RCC 7860 (cell line): ENCODE measurements around the gene ATP8B3.

Experiments used
- DNase-seq: peaks from one replicate; pipeline ENCODE4 v3.0.0-alpha.2; 2015; ENCODE audit warnings: low spot score
- FAIRE-seq: peaks from 2 replicates; lab custom pipeline; 2012; peaks lifted over from hg19 to GRCh38; lab: Jason Lieb, UNC

The ATP8B3 gene, protein sequence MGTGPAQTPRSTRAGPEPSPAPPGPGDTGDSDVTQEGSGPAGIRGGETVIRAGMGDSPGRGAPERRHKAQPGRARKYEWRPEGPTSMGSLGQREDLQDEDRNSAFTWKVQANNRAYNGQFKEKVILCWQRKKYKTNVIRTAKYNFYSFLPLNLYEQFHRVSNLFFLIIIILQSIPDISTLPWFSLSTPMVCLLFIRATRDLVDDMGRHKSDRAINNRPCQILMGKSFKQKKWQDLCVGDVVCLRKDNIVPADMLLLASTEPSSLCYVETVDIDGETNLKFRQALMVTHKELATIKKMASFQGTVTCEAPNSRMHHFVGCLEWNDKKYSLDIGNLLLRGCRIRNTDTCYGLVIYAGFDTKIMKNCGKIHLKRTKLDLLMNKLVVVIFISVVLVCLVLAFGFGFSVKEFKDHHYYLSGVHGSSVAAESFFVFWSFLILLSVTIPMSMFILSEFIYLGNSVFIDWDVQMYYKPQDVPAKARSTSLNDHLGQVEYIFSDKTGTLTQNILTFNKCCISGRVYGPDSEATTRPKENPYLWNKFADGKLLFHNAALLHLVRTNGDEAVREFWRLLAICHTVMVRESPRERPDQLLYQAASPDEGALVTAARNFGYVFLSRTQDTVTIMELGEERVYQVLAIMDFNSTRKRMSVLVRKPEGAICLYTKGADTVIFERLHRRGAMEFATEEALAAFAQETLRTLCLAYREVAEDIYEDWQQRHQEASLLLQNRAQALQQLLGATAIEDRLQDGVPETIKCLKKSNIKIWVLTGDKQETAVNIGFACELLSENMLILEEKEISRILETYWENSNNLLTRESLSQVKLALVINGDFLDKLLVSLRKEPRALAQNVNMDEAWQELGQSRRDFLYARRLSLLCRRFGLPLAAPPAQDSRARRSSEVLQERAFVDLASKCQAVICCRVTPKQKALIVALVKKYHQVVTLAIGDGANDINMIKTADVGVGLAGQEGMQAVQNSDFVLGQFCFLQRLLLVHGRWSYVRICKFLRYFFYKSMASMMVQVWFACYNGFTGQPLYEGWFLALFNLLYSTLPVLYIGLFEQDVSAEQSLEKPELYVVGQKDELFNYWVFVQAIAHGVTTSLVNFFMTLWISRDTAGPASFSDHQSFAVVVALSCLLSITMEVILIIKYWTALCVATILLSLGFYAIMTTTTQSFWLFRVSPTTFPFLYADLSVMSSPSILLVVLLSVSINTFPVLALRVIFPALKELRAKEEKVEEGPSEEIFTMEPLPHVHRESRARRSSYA (N-terminal part only)

GRCh38 chr19:1811942-1812425 lies at the start of gene ATP8B3:
ATP8B3 (minus strand) TSS chr19:1812276; CDS start chr19:1811736, 540 bp downstream.
- FAIRE-seq: no peak

GRCh38 chr19:1861599-1862031 lies 49.5 kb upstream of the ATP8B3 start:
- no peak for FAIRE-seq
- DNase-seq: no peak

More at GRCh38 chr19:1811942-1812425, at the start of gene ATP8B3:
- DNase-seq: no peak

DNA sequence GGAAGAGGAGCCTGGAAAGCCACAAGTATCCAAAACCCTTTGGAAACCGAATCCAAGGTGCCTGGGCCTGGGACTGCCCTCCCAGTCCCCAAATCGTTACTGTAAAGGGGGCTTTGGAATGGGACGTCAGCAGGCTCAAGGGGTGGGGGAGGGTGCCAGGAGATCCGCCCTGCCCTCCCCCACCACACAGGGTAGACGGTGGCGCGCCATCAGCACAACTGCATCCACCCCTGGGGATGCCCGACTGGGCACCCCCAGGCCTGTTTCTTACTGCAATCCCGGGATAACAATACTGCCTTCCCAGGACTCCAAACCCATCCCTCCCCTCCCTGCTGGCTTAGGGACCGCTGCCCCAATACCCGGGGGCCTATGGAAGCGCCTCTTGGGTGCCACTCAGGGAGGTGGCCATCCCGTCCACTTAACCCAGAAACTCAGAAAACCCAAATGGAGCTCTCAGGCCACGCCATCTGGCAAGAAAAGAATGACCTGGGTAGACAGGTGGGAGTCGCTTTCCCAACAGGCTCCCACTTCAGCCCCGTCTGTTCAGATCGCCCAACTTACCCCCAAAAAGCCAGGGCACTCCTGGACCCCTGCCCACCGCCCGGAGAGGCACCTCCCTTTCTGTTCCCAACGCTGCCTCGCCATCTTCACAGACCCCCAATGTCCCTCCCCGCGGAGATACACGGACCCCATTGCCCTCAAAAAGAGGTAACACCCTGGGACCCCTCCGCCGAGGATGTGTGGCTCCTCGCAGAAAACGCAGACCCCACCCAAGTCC lies 48.9 kb upstream of the ATP8B3 start:
- no peak for DNase-seq
- FAIRE-seq: no peak

GRCh38 chr19:1860042-1860775 lies 48.1 kb upstream of the ATP8B3 start:
- FAIRE-seq (no peak), DNase-seq (peak; percentile 46)

DNA sequence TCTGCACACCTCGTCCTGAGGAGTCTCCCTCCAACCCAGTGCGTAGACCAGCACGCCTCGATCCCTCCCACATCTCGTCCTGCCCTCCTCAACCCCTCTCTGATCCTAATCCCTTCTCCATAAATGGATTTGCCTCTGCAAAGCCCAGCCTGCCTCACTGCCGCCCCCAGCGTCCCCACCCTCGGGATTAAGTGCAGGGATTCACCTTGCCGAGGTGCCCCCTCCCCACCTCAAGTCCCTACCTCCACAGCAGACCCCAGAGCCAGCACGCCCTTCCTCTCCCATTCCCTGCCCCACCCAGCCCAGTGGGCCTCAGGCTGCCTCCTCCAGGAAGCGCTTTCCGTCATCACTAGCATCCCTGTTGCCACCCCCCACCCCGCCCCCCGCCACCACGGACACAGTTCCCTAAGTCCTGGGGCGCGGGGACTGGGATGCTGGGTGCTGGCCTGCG lies 47.3 kb upstream of the ATP8B3 start:
- FAIRE-seq (no peak), DNase-seq (no peak)

- DNase-seq: no peak
- FAIRE-seq: no peak
Measured at GRCh38 chr19:1858412-1859081, 46.5 kb upstream of the ATP8B3 start.

DNA sequence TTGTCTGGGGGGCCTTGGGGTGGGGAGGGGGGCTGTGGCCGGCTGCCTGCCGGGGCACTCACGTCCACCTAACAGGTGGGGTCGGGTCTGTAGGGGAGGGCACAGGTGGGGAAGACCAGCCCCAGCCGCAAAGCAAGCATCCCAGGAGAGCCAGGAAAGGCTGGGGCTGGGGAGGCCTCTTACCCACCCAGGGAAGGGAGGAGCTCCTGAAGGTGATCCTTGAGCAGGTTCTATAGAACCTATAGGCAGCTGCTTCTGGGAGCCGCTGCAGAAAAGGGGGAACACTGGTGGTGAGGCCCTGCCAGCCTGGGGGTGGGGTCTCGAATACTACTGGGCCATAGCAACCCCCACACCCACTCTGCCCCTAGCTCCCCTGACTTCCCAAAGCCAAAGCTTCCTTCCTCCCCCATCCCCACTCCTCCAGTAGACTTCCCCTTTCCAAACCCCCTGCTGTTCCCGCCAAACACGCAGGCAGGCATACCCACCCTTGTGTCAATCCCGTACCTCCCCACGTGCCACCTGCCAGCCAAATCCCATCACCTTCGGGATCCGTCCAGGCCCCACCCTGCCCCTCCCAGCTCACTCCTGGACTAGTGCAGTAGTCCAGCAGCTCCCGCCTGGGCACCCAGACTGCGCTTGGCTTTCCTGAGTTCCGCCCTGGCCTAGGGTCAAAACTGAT lies 45.7 kb upstream of the ATP8B3 start:
- no peak for DNase-seq

DNA sequence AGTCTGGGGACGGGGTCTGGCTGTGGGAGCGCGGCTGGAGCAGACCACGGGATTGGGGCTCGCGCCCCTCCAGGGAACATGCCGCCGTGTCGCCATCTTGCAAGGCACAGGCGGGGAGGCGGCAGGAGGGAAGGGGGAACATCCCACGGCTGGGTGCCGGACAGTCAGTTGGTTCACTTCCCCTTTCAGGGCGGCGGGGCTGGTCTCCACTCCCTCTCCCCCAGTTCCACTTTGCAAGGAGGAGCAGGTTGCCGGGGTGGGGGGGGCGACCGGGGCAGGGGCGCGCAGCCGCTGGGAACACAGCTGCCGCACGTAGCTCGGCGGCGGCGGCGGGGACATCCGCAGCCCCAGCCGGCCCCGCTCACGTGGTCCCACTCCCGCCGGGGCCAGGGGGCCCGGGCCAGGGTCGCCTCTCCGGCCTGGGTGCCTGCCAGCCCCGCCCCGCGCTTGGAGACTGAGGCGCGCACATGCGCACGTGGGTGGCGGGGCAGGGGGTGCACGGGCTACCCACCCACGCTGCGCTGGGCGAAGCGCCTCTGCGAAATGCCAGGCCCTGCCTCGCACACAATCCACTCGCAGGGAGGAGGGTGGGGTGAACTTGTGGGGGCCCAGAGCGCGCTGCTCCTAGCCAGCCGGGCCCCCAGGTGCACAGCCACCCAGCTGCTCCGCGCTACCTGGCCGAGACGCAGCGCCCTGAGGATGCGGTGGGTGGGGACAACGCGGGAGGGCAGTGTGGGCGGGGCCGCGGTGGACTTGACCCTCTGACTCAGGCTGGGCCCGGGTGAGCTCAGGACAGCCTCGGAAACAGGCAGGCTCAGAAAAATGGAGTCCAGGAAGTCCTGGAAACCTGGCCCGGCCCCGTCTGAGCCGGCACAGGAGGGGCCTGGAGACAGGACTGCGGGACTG lies 44.9 kb upstream of the ATP8B3 start:
- peak; percentile 77 for DNase-seq
- peak; percentile 74 for FAIRE-seq

More for the DNA sequence above, 45.7 kb upstream of the ATP8B3 start:
- no peak for FAIRE-seq

- DNase-seq (no peak), FAIRE-seq (no peak)
Measured at GRCh38 chr19:1856345-1856697, 44.2 kb upstream of the ATP8B3 start.

DNA sequence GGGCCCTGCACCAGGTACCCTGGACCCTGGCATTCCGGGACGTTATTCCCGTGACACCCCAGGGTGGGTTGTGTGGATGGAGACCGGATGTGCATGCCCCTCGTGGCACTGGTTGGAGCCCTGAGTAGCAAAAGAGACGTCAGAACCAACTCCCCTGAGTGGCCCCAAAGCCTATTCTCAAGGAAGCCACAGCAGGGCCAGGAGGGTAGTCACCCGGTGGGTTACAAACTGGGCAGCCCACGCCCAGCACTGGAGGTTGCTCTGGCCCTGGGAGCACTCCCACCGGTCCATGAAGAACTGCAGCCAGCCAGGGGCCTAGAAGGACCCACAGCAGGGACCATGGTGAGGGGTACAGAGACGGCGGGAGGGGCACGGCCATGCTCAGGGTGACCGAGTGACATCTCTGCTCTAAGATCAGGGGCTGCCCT lies 43.8 kb upstream of the ATP8B3 start:
- FAIRE-seq: no peak
- DNase-seq: no peak

- DNase-seq (peak; percentile 53), FAIRE-seq (no peak)
Measured at GRCh38 chr19:1855040-1855827, 43.2 kb upstream of the ATP8B3 start.

DNA sequence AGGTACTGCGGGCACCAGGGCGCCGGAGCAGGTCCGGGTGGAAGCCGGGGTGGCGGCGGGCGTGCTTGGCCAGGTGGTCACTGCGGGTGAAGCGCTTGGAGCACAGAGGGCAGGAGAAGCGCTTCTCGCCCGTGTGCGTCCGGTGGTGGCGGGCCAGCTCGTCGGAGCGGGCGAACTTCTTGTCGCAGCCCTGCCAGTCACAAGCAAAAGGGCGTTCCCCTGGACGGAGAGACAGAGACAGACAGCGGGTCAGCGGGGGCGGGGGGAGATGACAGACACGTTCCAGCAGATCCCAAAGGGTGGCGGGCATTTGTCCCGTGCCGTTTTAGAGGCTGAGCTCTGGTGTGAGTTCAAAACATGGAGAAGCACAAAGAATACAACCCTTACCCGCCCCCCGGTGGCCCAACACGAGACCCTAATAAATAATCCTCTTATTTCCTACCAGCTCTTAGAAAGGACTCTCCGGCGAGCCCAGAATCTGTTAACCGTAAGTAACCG lies 42.5 kb upstream of the ATP8B3 start:
- FAIRE-seq: no peak
- DNase-seq: no peak

DNA sequence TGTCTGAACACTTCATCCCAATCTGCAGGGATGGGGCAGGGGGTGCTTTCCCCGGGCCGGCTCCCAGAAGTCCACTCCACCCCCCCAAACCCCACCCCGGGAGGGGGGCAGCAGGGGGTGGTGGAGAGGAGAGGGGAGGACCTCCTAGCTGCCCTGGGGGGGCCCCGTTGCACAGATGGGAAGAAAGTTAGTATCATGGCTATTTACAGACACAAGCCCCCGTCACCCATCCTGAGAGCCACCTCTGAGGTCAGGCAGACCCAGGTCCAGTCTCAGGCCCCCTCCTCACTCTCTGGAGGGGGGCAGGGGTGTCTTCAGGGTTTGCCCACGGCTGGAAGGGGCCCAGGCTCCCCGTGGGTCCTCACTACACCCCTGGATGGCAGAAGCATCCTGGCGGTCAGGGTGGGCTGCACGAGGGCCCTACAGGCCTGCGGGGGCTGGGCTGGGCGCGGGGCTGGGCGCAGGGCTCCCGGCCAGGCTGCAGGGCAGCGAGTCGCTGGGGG lies 42.0 kb upstream of the ATP8B3 start:
- no peak for DNase-seq
- no peak for FAIRE-seq

DNA sequence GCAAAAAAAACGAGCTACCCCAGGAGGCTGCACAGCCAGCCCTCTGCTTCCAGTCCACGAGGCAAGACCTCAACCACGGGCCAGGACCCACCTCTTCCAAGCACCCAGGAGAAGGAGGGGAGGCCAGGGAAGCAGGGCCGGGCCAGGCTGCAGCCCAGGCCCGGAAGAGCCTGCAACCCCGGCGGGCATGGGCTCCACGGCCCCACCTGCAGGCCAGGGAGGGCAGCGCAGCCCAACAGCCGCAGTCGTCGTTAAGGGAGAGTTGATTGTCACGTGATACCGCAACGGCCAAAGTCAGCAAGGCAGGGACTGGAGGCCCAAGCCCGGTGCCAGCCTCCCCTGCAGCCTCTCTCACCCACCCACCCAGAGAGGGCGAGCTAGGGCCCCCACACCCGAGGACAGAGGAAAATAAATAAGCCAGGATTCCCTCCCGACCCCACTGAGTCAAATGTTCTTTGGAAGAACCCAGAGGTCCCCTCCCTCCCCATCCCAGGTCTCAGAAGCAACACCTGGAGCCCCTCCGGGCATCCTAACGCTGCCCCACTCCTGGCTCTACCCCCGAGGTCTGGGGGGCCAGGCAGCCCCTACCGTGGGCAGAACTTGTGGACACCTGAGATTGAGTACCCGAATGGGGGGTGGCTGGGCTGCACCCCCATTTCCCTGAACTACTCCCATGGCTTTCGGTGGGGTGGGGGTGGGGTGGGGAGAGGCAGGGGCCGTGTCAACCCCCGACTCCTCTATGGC lies 41.4 kb upstream of the ATP8B3 start:
- DNase-seq: peak; percentile 65
- no peak for FAIRE-seq

DNA sequence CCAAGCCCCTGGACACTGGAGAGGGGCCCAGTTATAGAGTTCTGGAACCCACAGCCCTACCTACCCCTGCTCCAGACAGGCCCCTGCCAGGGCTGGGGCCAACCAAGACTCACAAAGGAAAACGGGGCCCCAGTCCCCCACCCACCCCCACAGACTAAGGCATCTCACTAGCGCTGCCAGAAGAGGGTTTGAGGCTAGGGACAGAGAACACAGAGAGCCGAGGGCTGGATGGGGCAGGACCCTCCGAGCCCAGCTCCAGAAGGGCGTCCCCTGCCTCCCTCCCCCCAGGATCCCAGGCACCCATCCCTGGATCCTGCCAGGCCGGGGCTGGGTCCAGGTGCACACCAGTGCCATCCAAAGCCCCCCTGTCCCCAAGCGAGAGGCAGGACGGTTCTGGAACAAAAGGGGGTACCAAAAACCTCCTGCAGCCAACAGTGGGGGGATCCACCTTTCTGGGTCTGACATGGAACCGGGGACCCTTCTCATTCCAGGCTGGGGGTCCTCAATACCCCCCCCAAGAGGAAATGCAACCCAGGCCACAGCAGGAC lies 40.6 kb upstream of the ATP8B3 start:
- FAIRE-seq: no peak
- no peak for DNase-seq
